A549 (cell line): ENCODE data around the gene ACAN.

ENCODE experiments used
- CBX2 ChIP-seq: fragments of 200-600 bp; sonication (generic); IDR thresholded peaks from 2 replicates; pipeline ENCODE4 v1.6.1; 2016; ENCODE audit warnings: low read depth, mild to moderate bottlenecking, borderline replicate concordance
- CTCF ChIP-seq: fragments of >200 bp; sonication (Bioruptor Twin); formaldehyde crosslinking; IDR thresholded peaks from 3 replicates; pipeline ENCODE4 v1.5.1; 2016
- E2F6 ChIP-seq: IDR thresholded peaks from 2 replicates; pipeline ENCODE4 v1.6.1; 2012; ENCODE audit warnings: low read depth, borderline replicate concordance
- EHMT2 ChIP-seq: fragments of 200-600 bp; sonication (generic); IDR thresholded peaks from 2 replicates; pipeline ENCODE4 v1.6.1; 2016; ENCODE audit warnings: antibody characterized with exemption, low read depth, mild to moderate bottlenecking, moderate library complexity
- EP300 ChIP-seq, 2 experiments: fragments of >200 bp; sonication (Bioruptor Twin); formaldehyde crosslinking; IDR thresholded peaks; 2 replicates in 1 of 2; 3 replicates in 1 of 2; pipeline ENCODE4 v1.6.1; 2016 to 2017
- ESRRA ChIP-seq: fragments of 150-350 bp; IDR thresholded peaks from 2 replicates; pipeline ENCODE4 v1.6.1; 2014; ENCODE audit warnings: mild to moderate bottlenecking, low read length, borderline replicate concordance
- JUN ChIP-seq, 2 experiments: fragments of >200 bp; sonication (Bioruptor Twin); formaldehyde crosslinking; IDR thresholded peaks; 2 replicates in 1 of 2; 3 replicates in 1 of 2; pipeline ENCODE4 v1.6.1; 2016 to 2017
- MAFK ChIP-seq: fragments of 450-650 bp; IDR thresholded peaks from 2 replicates; pipeline ENCODE4 v1.6.1; 2014; ENCODE audit not compliant: partially characterized antibody
- MYC ChIP-seq: IDR thresholded peaks from 2 replicates; pipeline ENCODE4 v1.6.1; 2012; ENCODE audit warnings: mild to moderate bottlenecking, inconsistent platforms, low read length, improper control_type of control experiment, borderline replicate concordance
- POLR2A ChIP-seq: IDR thresholded peaks from 2 replicates; pipeline ENCODE4 v1.6.1; 2012; ENCODE audit warnings: mild to moderate bottlenecking, low read length
- RAD21 ChIP-seq, 2 experiments: fragments of >200 bp in 1 of 2; sonication (Bioruptor Twin) in 1 of 2; formaldehyde crosslinking in 1 of 2; IDR thresholded peaks in 1 of 2; conservative IDR thresholded peaks in 1 of 2; 2 replicates in 1 of 2; 3 replicates in 1 of 2; pipeline ENCODE4 v1.6.1; 2012 to 2018; ENCODE audit warnings: inconsistent platforms in 1 of 2
- RCOR1 ChIP-seq: fragments of 150-350 bp; IDR thresholded peaks from 2 replicates; pipeline ENCODE4 v1.6.1; 2014; ENCODE audit warnings: antibody characterized with exemption, low read length, low read depth
- REST ChIP-seq: fragments of 200-600 bp; sonication (generic); IDR thresholded peaks from 2 replicates; pipeline ENCODE4 v1.6.1; 2016; ENCODE audit warnings: antibody characterized with exemption, mild to moderate bottlenecking, moderate library complexity
- RNF2 ChIP-seq: fragments of 200-600 bp; sonication (generic); IDR thresholded peaks from 2 replicates; pipeline ENCODE4 v1.6.1; 2016; ENCODE audit warnings: low read depth, mild to moderate bottlenecking, antibody characterized with exemption, moderate library complexity, borderline replicate concordance

- TF ChIP-seq ESRRA: no peak
- TF ChIP-seq E2F6: no peak
- no peak for TF ChIP-seq RCOR1
- TF ChIP-seq REST: no peak
- TF ChIP-seq RNF2: no peak
- no peak for TF ChIP-seq RAD21 (conservative IDR thresholded peaks at IDR 0.05 in 1 of 2, IDR thresholded peaks at IDR 0.05 in 1 of 2)
- no peak for TF ChIP-seq POLR2A
- TF ChIP-seq JUN (IDR thresholded peaks at IDR 0.05): no peak
- TF ChIP-seq EHMT2: no peak
- TF ChIP-seq CTCF: no peak
- TF ChIP-seq MAFK: no peak
- TF ChIP-seq CBX2: no peak
- no peak for TF ChIP-seq MYC
- TF ChIP-seq EP300 (IDR thresholded peaks at IDR 0.05): no peak
Measured at GRCh38 chr15:88759872-88760271, 43.4 kb upstream of the ACAN start.
